Measurements from ENCODE around the gene ITK.

- no peak for TF ChIP-seq ZNF114 (CRISPR knock-in tag; IDR thresholded peaks at IDR 0.05)
- no peak for TF ChIP-seq CTCF (conservative IDR thresholded peaks at IDR 0.05; ENCODE audit: low read depth in 2 of 2)
- TF ChIP-seq CREB1 (CRISPR knock-in tag; IDR thresholded peaks at IDR 0.05; ENCODE audit: low read depth), result no peak
- TF ChIP-seq REST (IDR thresholded peaks at IDR 0.05; ENCODE audit: unreplicated experiment), result no peak
- TF ChIP-seq EZH2 (IDR thresholded peaks at IDR 0.05; ENCODE audit: low read depth, unreplicated experiment), result no peak
- no peak for TF ChIP-seq STAT1 (IDR thresholded peaks at IDR 0.05; ENCODE audit: unreplicated experiment)
- no peak for TF ChIP-seq EZH2phosphoT487 (IDR thresholded peaks at IDR 0.05; ENCODE audit: unreplicated experiment)
- no peak for TF ChIP-seq ZNF331 (CRISPR knock-in tag; IDR thresholded peaks at IDR 0.05; ENCODE audit: low read depth)
- peak; percentile 75 for TF ChIP-seq POLR2AphosphoS5 (IDR thresholded peaks at IDR 0.05; ENCODE audit: low read depth)
Measured at GRCh38 chr5:157265714-157266285, 85.2 kb downstream of the ITK start, which contains the start of gene CYFIP2.
